Osteocyte (in vitro differentiated cells): ENCODE data around the gene VIPAS39. TPM values are rescaled to one million over a fixed set of nuclear protein-coding genes. Genes with fewer than 3 reads are reported as not detected.

ENCODE experiments used
- DNase-seq: peaks from one replicate; pipeline ENCODE4 v3.0.0; 2021; ENCODE audit warnings: mixed read lengths; ENCODE audit not compliant: unreplicated experiment; ENCODE audit errors: extremely low spot score
- H3K27ac Mint-ChIP-seq: one replicate; pipeline ENCODE4 v1.8.0; 2021; ENCODE audit warnings: mild to moderate bottlenecking, mixed read lengths; ENCODE audit not compliant: unreplicated experiment
- H3K27me3 Mint-ChIP-seq: one replicate; pipeline ENCODE4 v1.8.0; 2021; ENCODE audit warnings: mixed read lengths; ENCODE audit not compliant: unreplicated experiment
- H3K36me3 Mint-ChIP-seq: one replicate; pipeline ENCODE4 v1.8.0; 2021; ENCODE audit warnings: mixed read lengths; ENCODE audit not compliant: unreplicated experiment
- H3K4me1 Mint-ChIP-seq: one replicate; pipeline ENCODE4 v1.8.0; 2021; ENCODE audit warnings: mixed read lengths; ENCODE audit not compliant: unreplicated experiment
- H3K4me3 Mint-ChIP-seq: one replicate; pipeline ENCODE4 v1.8.0; 2021; ENCODE audit warnings: mild to moderate bottlenecking, moderate library complexity, mixed read lengths; ENCODE audit not compliant: unreplicated experiment
- H3K9me3 Mint-ChIP-seq: one replicate; pipeline ENCODE4 v1.8.0; 2021; ENCODE audit warnings: mixed read lengths; ENCODE audit not compliant: unreplicated experiment
- total RNA-seq: library from RNA; stranded (reverse); gene quantifications from 2 replicates; pipeline ENCODE4 v1.2.1, GENCODE V29; 2021
- TF ChIP-seq, protein P1 (sequence below): fragments of 200-600 bp; sonication (generic); IDR thresholded peaks from 2 replicates; pipeline ENCODE4 v1.5.0; 2021; ENCODE audit warnings: antibody characterized with exemption, mild to moderate bottlenecking, moderate library complexity

The VIPAS39 gene
- total RNA-seq, 1 donor from 2014 or later = 23.7 TPM

DNA sequence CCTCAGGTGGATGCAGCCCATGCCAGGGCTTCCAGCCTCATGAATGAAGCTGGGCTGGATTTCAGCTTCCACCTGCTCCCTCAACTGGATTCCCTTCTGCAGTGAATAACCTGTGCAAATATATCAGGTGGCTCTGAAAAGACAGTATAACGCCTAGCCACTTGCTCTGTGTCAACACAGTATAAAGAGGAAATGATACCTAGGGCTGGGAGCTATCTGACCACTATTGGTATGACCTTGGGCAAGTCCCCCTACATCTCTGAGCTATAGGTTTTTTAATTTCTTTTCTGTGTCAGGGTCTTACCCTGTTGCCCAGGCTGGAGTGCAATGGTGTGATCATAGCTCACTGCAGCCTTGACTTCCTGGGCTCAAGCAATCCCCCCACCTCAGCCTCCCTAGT lies 21.4 kb upstream of the VIPAS39 start:
- no peak overlapping the region for H3K4me3 Mint-ChIP-seq
- H3K36me3 Mint-ChIP-seq = no peaks in the 10 kb centered on the region
- no peaks in the 10 kb centered on the region for H3K9me3 Mint-ChIP-seq
- H3K27me3 Mint-ChIP-seq = peaks cover 7% of the 10 kb centered on the region
- H3K27ac Mint-ChIP-seq = no peak overlapping the region
- no peak for DNase-seq
- TF ChIP-seq, protein P1, sequence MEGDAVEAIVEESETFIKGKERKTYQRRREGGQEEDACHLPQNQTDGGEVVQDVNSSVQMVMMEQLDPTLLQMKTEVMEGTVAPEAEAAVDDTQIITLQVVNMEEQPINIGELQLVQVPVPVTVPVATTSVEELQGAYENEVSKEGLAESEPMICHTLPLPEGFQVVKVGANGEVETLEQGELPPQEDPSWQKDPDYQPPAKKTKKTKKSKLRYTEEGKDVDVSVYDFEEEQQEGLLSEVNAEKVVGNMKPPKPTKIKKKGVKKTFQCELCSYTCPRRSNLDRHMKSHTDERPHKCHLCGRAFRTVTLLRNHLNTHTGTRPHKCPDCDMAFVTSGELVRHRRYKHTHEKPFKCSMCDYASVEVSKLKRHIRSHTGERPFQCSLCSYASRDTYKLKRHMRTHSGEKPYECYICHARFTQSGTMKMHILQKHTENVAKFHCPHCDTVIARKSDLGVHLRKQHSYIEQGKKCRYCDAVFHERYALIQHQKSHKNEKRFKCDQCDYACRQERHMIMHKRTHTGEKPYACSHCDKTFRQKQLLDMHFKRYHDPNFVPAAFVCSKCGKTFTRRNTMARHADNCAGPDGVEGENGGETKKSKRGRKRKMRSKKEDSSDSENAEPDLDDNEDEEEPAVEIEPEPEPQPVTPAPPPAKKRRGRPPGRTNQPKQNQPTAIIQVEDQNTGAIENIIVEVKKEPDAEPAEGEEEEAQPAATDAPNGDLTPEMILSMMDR = no peak
- no peaks in the 10 kb centered on the region for H3K4me1 Mint-ChIP-seq

DNA sequence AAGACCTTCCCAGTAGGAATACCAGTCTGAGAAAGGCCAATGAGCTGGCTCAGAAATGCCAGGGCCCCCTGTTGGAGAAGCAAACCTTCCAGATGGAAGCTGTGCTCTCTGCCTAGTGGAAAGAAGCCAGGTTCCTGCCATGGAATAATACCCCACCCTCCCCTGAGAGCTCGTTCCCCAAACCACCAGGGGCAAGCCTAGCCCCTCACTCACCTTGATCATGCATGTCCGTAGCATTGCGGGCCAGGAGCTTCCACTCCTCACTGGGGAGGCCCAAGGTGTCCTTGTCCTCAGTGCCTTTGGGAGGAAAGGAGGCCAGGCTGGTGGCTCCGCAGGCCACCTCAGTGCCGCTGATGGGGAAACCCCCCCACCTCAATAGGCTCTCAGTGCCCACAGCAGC lies 20.6 kb upstream of the VIPAS39 start:
- Mint-ChIP-seq H3K36me3 (no peaks in the 10 kb centered on the region), H3K4me1 (no peaks in the 10 kb centered on the region), H3K27ac (no peak overlapping the region), H3K4me3 (no peak overlapping the region), H3K9me3 (no peaks in the 10 kb centered on the region), H3K27me3 (peaks cover 11% of the 10 kb centered on the region)
- TF ChIP-seq, protein P1 = no peak
- no peak for DNase-seq

DNA sequence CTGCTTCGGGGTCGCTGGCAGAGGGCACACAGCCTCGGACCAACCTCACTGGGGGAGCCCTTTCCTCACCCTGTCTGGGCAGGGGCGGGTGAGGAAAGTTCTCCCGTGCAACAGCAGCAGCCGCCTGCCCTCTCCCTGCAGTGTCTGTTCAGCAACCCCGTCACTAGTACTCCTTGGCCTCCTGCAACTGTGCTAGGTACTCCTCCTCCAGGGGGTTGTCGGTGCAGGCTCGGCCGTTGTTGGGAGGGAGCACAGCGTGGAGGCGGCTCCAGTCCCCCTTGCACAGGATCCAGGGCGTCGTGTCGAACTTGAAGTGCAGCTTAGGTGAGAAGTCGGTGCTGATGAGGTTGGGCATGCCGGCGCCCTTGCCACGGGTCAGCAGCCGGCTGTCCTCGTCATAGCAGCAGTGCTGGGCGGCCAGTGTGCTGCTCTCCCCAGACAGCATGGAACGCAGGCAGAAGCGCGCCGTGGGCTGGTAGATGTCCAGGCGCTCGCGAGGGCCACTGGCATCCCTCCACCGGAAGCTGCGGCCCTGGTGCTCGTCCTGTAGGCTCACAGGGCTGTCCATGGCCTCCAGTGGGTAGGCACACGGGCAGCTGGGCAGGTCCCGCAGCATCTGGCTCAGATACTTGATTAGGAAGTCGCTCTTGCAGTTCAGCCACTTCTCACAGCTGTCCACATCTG lies 18.2 kb upstream of the VIPAS39 start:
- H3K9me3 Mint-ChIP-seq = no peaks in the 10 kb centered on the region
- peaks cover 11% of the 10 kb centered on the region for H3K27me3 Mint-ChIP-seq
- no peaks in the 10 kb centered on the region for H3K4me1 Mint-ChIP-seq
- no peak for DNase-seq
- no peak overlapping the region for H3K27ac Mint-ChIP-seq
- H3K36me3 Mint-ChIP-seq = no peaks in the 10 kb centered on the region
- no peak overlapping the region for H3K4me3 Mint-ChIP-seq
- TF ChIP-seq, protein P1 = no peak

DNA sequence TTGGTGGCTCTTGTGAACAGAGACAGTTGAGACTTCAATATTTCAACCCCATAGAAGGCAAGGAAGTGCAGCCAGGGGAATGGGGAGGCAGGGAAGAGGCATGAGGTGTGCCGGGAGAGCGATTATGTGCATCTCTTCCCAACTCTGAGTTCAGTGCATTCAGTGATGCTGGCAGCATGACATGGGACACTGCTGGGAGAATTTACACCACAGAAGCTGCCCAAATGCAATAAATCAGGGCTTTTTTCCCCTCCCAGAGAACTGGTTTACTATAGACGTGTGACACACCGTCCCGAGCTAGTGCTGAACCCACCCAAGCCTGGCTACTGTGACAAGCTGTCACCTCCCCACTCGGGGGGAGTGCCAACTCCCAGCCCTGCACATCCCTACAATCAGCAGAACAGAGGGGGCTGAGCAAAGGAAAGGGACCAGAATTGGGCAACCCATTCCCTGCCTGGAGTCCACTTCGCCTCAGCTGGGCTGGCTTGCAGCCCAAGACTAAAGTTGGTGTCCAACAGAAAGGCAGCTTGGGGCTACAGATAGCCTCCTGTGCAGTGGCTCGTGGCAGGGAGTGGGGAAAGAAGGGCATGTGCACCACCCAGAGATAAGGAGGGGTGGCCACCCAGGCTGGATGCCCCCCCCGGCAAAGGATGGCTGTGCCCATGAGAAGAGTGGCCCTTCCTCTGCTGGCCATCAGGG lies 17.2 kb upstream of the VIPAS39 start:
- no peak for DNase-seq
- H3K9me3 Mint-ChIP-seq = no peaks in the 10 kb centered on the region

DNA sequence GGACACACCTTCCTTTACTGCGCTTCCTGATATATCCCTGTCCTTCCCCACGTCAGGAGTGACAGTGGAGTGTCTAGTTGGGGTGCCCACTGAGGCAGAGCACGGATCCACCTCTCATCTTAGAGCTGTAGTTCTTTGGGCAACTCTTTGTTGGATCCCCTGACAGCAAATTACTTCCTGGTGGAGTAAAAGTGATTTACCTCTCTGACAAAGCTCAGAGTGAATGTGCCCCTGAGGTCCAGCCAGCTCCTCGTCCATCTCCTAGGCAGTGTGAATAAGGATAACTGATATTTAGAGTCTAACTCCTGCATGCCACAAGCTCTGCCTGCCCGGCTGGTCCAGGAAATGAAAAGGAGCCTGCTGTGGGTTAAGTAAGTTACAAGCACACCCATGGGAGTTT lies 16.5 kb upstream of the VIPAS39 start:
- Mint-ChIP-seq H3K27ac (no peak overlapping the region), H3K4me3 (no peak overlapping the region), H3K9me3 (no peaks in the 10 kb centered on the region), H3K27me3 (peaks cover 11% of the 10 kb centered on the region), H3K36me3 (peaks cover 8% of the 10 kb centered on the region), H3K4me1 (no peaks in the 10 kb centered on the region)
- TF ChIP-seq, protein P1 = no peak
- DNase-seq = no peak

More for the DNA sequence above, 17.2 kb upstream of the VIPAS39 start:
- Mint-ChIP-seq H3K4me3 (no peak overlapping the region), H3K4me1 (no peaks in the 10 kb centered on the region), H3K36me3 (peaks cover 1% of the 10 kb centered on the region), H3K27ac (no peak overlapping the region), H3K27me3 (peaks cover 11% of the 10 kb centered on the region)
- TF ChIP-seq, protein P1 = no peak
